Type B pancreatic cell (in vitro differentiated cells): ENCODE data around the gene COL15A1. TPM values are rescaled to one million over a fixed set of nuclear protein-coding genes. Genes with fewer than 3 reads are reported as not detected.

Source experiments
- DNase-seq: peaks from one replicate; pipeline ENCODE4 v3.0.0; 2021; ENCODE audit warnings: mixed read lengths; ENCODE audit not compliant: unreplicated experiment; ENCODE audit errors: extremely low spot score
- H3K27ac Mint-ChIP-seq: 2 replicates; pipeline ENCODE4 v1.8.0; 2021; ENCODE audit warnings: mild to moderate bottlenecking, mixed read lengths
- H3K27me3 Mint-ChIP-seq: 2 replicates; pipeline ENCODE4 v1.8.0; 2021; ENCODE audit warnings: mixed read lengths
- H3K36me3 Mint-ChIP-seq: 2 replicates; pipeline ENCODE4 v1.8.0; 2021; ENCODE audit warnings: mixed read lengths
- H3K4me1 Mint-ChIP-seq: one replicate; pipeline ENCODE4 v1.8.0; 2021; ENCODE audit warnings: mixed read lengths; ENCODE audit not compliant: unreplicated experiment
- H3K4me3 Mint-ChIP-seq: 2 replicates; pipeline ENCODE4 v1.8.0; 2021; ENCODE audit warnings: mild to moderate bottlenecking, mixed read lengths
- H3K9me3 Mint-ChIP-seq: 2 replicates; pipeline ENCODE4 v1.8.0; 2021; ENCODE audit warnings: mixed read lengths
- total RNA-seq: library from RNA; stranded (reverse); gene quantifications from 2 replicates; pipeline ENCODE4 v1.2.1, GENCODE V29; 2021; ENCODE audit warnings: low replicate concordance
- TF ChIP-seq, protein P1 (sequence below): fragments of 200-600 bp; sonication (generic); conservative IDR thresholded peaks from 2 replicates; pipeline ENCODE4 v1.5.0; 2021; ENCODE audit warnings: antibody characterized with exemption, mild to moderate bottlenecking

The COL15A1 gene
- total RNA-seq, 1 donor from 2014 or later = 0.68 TPM

DNA sequence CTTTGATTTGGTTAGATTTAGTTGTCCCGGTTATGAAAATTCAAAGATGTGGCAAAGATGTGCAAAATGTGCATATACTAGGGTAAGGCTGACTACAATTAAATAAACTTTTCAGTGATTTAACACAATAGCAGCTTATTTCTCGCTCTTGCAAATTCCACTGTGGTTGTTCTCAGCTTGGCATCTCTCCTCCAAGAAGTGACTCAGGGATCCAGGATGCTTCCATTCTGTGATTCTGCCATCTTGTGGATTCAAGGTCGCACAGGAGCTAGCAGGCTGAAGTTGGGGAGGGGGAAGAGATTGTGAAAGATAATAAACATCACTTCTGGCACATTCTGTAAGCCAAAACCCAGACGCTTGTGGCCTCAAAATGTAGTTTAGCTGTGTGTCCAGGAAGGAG lies 101.1 kb downstream of the COL15A1 start:
- no peak for DNase-seq
- no peaks in the 10 kb centered on the region for H3K27me3 Mint-ChIP-seq
- H3K4me1 Mint-ChIP-seq = peaks cover 11% of the 10 kb centered on the region
- H3K9me3 Mint-ChIP-seq = peaks cover 9% of the 10 kb centered on the region
- TF ChIP-seq, protein P1, sequence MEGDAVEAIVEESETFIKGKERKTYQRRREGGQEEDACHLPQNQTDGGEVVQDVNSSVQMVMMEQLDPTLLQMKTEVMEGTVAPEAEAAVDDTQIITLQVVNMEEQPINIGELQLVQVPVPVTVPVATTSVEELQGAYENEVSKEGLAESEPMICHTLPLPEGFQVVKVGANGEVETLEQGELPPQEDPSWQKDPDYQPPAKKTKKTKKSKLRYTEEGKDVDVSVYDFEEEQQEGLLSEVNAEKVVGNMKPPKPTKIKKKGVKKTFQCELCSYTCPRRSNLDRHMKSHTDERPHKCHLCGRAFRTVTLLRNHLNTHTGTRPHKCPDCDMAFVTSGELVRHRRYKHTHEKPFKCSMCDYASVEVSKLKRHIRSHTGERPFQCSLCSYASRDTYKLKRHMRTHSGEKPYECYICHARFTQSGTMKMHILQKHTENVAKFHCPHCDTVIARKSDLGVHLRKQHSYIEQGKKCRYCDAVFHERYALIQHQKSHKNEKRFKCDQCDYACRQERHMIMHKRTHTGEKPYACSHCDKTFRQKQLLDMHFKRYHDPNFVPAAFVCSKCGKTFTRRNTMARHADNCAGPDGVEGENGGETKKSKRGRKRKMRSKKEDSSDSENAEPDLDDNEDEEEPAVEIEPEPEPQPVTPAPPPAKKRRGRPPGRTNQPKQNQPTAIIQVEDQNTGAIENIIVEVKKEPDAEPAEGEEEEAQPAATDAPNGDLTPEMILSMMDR = no peak
- no peak overlapping the region for H3K4me3 Mint-ChIP-seq
- H3K27ac Mint-ChIP-seq = no peak overlapping the region
- H3K36me3 Mint-ChIP-seq = no peaks in the 10 kb centered on the region

DNA sequence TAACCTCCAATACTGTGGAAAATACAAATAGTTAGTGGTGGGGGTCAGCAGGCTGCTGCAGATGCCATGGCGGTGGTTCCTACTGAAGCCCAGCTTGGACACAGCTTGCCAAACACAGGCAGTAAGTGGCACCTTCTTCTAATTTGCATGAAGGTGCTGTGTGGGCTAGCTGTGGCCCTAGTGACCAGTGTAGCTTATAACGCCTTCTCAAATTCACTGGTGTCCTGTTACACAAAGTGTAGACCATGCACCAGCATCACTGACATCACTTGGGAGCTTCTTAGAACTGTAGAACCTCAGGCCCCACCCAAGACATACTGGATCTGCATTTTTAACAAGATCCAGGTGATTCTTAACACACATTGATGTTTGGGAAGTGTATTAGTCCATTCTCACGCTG lies 102.4 kb downstream of the COL15A1 start:
- H3K27ac Mint-ChIP-seq = no peak overlapping the region
- H3K4me1 Mint-ChIP-seq = peaks cover 5% of the 10 kb centered on the region
- H3K36me3 Mint-ChIP-seq = no peaks in the 10 kb centered on the region
- no peak overlapping the region for H3K4me3 Mint-ChIP-seq
- H3K9me3 Mint-ChIP-seq = peaks cover 9% of the 10 kb centered on the region
- no peak for DNase-seq
- TF ChIP-seq, protein P1 = no peak
- no peaks in the 10 kb centered on the region for H3K27me3 Mint-ChIP-seq

DNA sequence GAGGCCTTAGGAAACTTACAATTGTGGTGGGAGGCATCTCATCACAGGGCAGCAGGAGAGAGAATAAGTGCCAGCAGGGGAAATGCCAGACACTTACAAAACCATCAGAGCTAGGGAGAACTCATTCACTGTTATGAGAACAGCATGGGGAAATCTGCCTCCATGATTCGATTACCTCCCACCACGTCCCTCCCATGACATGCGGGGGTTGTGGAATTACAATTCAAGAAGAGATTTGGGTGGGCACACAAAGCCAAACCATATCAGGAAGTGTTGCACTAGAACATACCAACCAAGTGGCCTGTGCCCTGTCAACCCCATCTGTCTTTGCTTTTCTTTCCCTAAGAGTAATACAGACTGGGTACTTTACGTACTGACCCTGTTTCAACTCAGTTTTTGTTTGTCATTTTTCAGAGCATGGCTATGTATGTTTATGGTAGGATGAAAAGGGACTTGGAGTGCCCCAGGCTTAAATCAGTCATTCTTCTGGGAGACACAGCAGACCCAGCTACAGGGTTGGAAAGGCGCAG lies 102.9 kb downstream of the COL15A1 start:
- Mint-ChIP-seq H3K36me3 (no peaks in the 10 kb centered on the region), H3K27ac (no peak overlapping the region), H3K4me3 (no peak overlapping the region), H3K4me1 (peaks cover 5% of the 10 kb centered on the region), H3K9me3 (peaks cover 9% of the 10 kb centered on the region), H3K27me3 (no peaks in the 10 kb centered on the region)
- TF ChIP-seq, protein P1 = no peak
- DNase-seq = no peak

DNA sequence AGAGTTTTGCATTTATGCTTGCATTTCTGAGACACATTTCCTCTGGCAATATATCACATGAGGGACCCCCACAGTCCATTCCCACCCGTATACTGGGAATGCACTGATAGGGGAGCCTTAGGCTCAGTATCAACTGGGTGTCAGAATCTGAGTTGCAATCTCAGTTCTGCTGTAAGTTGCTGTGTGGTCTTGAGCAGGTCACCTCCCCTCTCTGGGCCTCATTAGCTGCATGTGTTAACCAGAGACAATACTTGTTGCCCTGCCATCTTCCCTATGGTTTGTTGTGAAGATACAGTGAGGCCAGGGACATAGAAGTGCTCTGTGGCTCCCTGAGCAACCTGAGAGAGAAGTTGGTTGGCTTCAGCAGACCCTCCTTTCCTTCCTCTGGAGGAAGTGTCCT lies 105.5 kb downstream of the COL15A1 start:
- Mint-ChIP-seq H3K36me3 (no peaks in the 10 kb centered on the region), H3K27me3 (no peaks in the 10 kb centered on the region), H3K4me3 (no peak overlapping the region), H3K9me3 (peaks cover 5% of the 10 kb centered on the region), H3K27ac (no peak overlapping the region), H3K4me1 (peaks cover 5% of the 10 kb centered on the region)
- TF ChIP-seq, protein P1 = no peak
- DNase-seq = no peak

DNA sequence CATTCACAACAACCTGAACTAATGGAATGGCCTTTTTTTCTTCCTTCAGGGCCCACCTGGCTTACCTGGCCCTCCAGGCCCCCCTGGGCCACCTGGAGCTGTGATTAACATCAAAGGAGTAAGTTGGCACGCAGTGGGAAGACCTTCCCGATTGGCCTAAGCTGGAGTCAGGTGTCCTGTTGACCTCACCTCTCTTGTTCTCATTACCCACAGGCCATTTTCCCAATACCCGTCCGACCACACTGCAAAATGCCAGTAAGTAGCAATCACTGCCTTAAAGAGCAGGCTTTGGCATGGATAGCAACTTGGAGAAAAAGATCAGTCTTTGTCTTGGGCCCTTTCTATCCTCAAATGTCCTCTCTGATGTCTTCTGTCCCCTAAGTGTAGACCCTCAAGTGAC lies 105.9 kb downstream of the COL15A1 start:
- Mint-ChIP-seq H3K4me1 (peaks cover 5% of the 10 kb centered on the region), H3K9me3 (peaks cover under 1% of the 10 kb centered on the region), H3K36me3 (no peaks in the 10 kb centered on the region)

More for the DNA sequence above, 105.9 kb downstream of the COL15A1 start:
- DNase-seq = no peak
- no peaks in the 10 kb centered on the region for H3K27me3 Mint-ChIP-seq
- H3K27ac Mint-ChIP-seq = no peak overlapping the region
- TF ChIP-seq, protein P1 = no peak
- H3K4me3 Mint-ChIP-seq = no peak overlapping the region
